ENCODE data around the gene PTP4A1. TPM values are rescaled to one million over a fixed set of nuclear protein-coding genes. Genes with fewer than 3 reads are reported as not detected.
A peak's percentile ranks its signal among the peaks of the same experiment; 100 is the strongest.

Gene PTP4A1
- total and polyA plus RNA-seq, 2 of the 13 experiments (the other 11 are each of a cell fraction or from before 2014, with no cell fraction given) = 141 to 376 TPM

DNA sequence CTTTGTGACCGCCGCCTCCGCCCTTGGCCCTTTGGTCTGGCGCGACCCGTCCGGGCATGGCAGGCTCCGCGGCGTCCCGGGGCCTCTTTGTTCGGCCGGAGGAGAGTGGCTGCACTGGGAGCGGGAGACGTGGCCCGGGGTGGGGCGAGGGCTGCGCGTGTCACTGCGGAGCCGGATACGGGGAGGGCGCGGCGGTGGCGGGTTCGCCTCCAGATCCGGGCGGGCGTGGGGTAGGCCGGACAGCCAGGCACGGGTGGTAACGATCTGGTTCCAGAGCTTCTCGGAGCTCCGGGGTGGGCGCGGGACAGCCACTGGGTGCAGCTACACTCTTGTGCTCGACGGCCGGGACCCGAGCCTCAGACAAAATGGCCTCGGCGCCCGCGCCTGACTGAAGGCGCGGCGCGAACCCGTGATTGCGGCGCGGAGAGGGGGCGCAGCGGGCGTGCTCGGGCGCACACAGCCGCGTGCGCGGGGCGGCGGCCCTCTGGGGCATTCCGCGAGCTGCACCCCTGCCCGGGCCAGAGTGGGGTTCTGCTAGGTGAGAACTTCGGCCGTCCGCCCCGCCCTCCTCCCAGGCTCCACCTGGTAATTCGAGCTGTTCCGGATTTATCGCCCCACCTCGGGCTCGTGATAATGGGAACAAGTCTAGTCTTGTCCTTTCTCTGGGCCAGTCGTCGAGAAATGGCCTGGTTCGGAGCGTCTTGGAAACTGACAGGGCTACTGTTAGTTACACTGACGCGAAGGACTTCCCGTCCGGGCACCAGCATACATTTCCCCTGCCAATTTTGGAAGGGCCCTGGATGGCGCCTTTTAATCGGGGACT lies 1.0 kb downstream of the PTP4A1 start (continued):
- TF ChIP-seq ZNF75D (CRISPR knock-in tag; IDR thresholded peaks at IDR 0.05; ENCODE audit: borderline replicate concordance) = no peak
- TF ChIP-seq, protein P1, sequence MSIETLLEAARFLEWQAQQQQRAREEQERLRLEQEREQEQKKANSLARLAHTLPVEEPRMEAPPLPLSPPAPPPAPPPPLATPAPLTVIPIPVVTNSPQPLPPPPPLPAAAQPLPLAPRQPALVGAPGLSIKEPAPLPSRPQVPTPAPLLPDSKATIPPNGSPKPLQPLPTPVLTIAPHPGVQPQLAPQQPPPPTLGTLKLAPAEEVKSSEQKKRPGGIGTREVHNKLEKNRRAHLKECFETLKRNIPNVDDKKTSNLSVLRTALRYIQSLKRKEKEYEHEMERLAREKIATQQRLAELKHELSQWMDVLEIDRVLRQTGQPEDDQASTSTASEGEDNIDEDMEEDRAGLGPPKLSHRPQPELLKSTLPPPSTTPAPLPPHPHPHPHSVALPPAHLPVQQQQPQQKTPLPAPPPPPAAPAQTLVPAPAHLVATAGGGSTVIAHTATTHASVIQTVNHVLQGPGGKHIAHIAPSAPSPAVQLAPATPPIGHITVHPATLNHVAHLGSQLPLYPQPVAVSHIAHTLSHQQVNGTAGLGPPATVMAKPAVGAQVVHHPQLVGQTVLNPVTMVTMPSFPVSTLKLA (IDR thresholded peaks at IDR 0.05) = no peak
- peak; percentile 37; the same call in 1 of the 2 replicates for TF ChIP-seq FOXO1 (CRISPR knock-in tag; IDR thresholded peaks at IDR 0.05)
- TF ChIP-seq ZNF235 (CRISPR knock-in tag; IDR thresholded peaks at IDR 0.05; ENCODE audit: borderline replicate concordance) = peak; percentile 99
- TF ChIP-seq, protein P2, sequence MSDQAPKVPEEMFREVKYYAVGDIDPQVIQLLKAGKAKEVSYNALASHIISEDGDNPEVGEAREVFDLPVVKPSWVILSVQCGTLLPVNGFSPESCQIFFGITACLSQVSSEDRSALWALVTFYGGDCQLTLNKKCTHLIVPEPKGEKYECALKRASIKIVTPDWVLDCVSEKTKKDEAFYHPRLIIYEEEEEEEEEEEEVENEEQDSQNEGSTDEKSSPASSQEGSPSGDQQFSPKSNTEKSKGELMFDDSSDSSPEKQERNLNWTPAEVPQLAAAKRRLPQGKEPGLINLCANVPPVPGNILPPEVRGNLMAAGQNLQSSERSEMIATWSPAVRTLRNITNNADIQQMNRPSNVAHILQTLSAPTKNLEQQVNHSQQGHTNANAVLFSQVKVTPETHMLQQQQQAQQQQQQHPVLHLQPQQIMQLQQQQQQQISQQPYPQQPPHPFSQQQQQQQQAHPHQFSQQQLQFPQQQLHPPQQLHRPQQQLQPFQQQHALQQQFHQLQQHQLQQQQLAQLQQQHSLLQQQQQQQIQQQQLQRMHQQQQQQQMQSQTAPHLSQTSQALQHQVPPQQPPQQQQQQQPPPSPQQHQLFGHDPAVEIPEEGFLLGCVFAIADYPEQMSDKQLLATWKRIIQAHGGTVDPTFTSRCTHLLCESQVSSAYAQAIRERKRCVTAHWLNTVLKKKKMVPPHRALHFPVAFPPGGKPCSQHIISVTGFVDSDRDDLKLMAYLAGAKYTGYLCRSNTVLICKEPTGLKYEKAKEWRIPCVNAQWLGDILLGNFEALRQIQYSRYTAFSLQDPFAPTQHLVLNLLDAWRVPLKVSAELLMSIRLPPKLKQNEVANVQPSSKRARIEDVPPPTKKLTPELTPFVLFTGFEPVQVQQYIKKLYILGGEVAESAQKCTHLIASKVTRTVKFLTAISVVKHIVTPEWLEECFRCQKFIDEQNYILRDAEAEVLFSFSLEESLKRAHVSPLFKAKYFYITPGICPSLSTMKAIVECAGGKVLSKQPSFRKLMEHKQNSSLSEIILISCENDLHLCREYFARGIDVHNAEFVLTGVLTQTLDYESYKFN (CRISPR knock-in tag; conservative IDR thresholded peaks at IDR 0.05) = peak; percentile 54
- no peak for TF ChIP-seq ZNF569 (CRISPR knock-in tag; IDR thresholded peaks at IDR 0.05; ENCODE audit: borderline replicate concordance)
- TF ChIP-seq WIZ (CRISPR knock-in tag; IDR thresholded peaks at IDR 0.05) = 0 out of 2 replicates have a peak, but pooled peaks have one; percentile 37
- TF ChIP-seq TAF1 (CRISPR knock-in tag; IDR thresholded peaks at IDR 0.05) = peak; percentile 89
- no peak for TF ChIP-seq ZNF562 (CRISPR knock-in tag; IDR thresholded peaks at IDR 0.05; ENCODE audit: borderline replicate concordance)
- TF ChIP-seq AGO2 (optimal IDR thresholded peaks at IDR 0.05; ENCODE audit: low read depth, low read length) = peak; percentile 100
- TF ChIP-seq, protein P3, sequence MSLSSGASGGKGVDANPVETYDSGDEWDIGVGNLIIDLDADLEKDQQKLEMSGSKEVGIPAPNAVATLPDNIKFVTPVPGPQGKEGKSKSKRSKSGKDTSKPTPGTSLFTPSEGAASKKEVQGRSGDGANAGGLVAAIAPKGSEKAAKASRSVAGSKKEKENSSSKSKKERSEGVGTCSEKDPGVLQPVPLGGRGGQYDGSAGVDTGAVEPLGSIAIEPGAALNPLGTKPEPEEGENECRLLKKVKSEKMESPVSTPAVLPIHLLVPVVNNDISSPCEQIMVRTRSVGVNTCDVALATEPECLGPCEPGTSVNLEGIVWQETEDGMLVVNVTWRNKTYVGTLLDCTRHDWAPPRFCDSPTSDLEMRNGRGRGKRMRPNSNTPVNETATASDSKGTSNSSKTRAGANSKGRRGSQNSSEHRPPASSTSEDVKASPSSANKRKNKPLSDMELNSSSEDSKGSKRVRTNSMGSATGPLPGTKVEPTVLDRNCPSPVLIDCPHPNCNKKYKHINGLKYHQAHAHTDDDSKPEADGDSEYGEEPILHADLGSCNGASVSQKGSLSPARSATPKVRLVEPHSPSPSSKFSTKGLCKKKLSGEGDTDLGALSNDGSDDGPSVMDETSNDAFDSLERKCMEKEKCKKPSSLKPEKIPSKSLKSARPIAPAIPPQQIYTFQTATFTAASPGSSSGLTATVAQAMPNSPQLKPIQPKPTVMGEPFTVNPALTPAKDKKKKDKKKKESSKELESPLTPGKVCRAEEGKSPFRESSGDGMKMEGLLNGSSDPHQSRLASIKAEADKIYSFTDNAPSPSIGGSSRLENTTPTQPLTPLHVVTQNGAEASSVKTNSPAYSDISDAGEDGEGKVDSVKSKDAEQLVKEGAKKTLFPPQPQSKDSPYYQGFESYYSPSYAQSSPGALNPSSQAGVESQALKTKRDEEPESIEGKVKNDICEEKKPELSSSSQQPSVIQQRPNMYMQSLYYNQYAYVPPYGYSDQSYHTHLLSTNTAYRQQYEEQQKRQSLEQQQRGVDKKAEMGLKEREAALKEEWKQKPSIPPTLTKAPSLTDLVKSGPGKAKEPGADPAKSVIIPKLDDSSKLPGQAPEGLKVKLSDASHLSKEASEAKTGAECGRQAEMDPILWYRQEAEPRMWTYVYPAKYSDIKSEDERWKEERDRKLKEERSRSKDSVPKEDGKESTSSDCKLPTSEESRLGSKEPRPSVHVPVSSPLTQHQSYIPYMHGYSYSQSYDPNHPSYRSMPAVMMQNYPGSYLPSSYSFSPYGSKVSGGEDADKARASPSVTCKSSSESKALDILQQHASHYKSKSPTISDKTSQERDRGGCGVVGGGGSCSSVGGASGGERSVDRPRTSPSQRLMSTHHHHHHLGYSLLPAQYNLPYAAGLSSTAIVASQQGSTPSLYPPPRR (CRISPR knock-in tag; IDR thresholded peaks at IDR 0.05; ENCODE audit: borderline replicate concordance) = no peak; the same call in 1 of the 2 replicates
- TF ChIP-seq PCBP2 (optimal IDR thresholded peaks at IDR 0.05; ENCODE audit: low read depth, low read length, poor library complexity, severe bottlenecking) = no peak
- peak; percentile 97 for TF ChIP-seq RBM22 (optimal IDR thresholded peaks at IDR 0.05; ENCODE audit: low read length)
- TF ChIP-seq, protein P4, sequence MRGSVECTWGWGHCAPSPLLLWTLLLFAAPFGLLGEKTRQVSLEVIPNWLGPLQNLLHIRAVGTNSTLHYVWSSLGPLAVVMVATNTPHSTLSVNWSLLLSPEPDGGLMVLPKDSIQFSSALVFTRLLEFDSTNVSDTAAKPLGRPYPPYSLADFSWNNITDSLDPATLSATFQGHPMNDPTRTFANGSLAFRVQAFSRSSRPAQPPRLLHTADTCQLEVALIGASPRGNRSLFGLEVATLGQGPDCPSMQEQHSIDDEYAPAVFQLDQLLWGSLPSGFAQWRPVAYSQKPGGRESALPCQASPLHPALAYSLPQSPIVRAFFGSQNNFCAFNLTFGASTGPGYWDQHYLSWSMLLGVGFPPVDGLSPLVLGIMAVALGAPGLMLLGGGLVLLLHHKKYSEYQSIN (CRISPR knock-in tag; IDR thresholded peaks at IDR 0.05; ENCODE audit: borderline replicate concordance) = no peak; the same call in 1 of the 2 replicates
- TF ChIP-seq ZBTB7B (CRISPR knock-in tag; IDR thresholded peaks at IDR 0.05) = no peak
- no peak; the same call in none of the 2 replicates for TF ChIP-seq ZNF546 (CRISPR knock-in tag; conservative IDR thresholded peaks at IDR 0.05)
- peak; percentile 27; the same call in 1 of the 2 replicates for TF ChIP-seq CC2D1A (CRISPR knock-in tag; IDR thresholded peaks at IDR 0.05)
